Middle frontal gyrus (tissue), 1 donor: Measurements from ENCODE around the gene SULF2.

Source experiments
- DNase-seq: peaks from one replicate; pipeline ENCODE4 v3.0.0-alpha.2; 2015; ENCODE audit warnings: low spot score; ENCODE audit errors: extremely low spot score

SULF2 gene

GRCh38 chr20:47652301-47652700, 133.0 kb downstream of the SULF2 start:
- no peak for DNase-seq

GRCh38 chr20:47648943-47649342, 136.3 kb downstream of the SULF2 start:
- no peak for DNase-seq

- DNase-seq, result no peak
Measured at GRCh38 chr20:47647994-47648393, 137.3 kb downstream of the SULF2 start.

- DNase-seq, result no peak
Measured at GRCh38 chr20:47645632-47646031, 139.6 kb downstream of the SULF2 start.

- no peak for DNase-seq
Measured at GRCh38 chr20:47642624-47643023, 142.7 kb downstream of the SULF2 start.

GRCh38 chr20:47642118-47642517, 143.2 kb downstream of the SULF2 start:
- no peak for DNase-seq

GRCh38 chr20:47638851-47639250, 146.4 kb downstream of the SULF2 start:
- DNase-seq, result no peak

- no peak for DNase-seq
Measured at GRCh38 chr20:47635256-47635655, 150.0 kb downstream of the SULF2 start.

GRCh38 chr20:47631078-47631477, 154.2 kb downstream of the SULF2 start:
- DNase-seq, result no peak

- no peak for DNase-seq
Measured at GRCh38 chr20:47629907-47630306, 155.4 kb downstream of the SULF2 start.

- DNase-seq, result no peak
Measured at GRCh38 chr20:47627540-47627939, 157.7 kb downstream of the SULF2 start.

- DNase-seq, result no peak
Measured at GRCh38 chr20:47623206-47623605, 162.1 kb downstream of the SULF2 start.

- no peak for DNase-seq
Measured at GRCh38 chr20:47622118-47622665, 163.1 kb downstream of the SULF2 start.

GRCh38 chr20:47620808-47621805, 164.2 kb downstream of the SULF2 start:
- DNase-seq, result peak; percentile 29

GRCh38 chr20:47618479-47618878, 166.8 kb downstream of the SULF2 start:
- DNase-seq, result no peak

GRCh38 chr20:47614703-47615309, 170.5 kb downstream of the SULF2 start:
- DNase-seq, result no peak

- DNase-seq, result no peak
Measured at GRCh38 chr20:47612670-47613069, 172.6 kb downstream of the SULF2 start.

GRCh38 chr20:47611785-47612184, 173.5 kb downstream of the SULF2 start:
- no peak for DNase-seq

- no peak for DNase-seq
Measured at GRCh38 chr20:47610945-47611250, 174.4 kb downstream of the SULF2 start.

GRCh38 chr20:47610247-47610944, 174.9 kb downstream of the SULF2 start:
- no peak for DNase-seq

GRCh38 chr20:47609001-47609400, 176.3 kb downstream of the SULF2 start:
- no peak for DNase-seq
